Mesendoderm (in vitro differentiated cells): ENCODE data around the gene ZDHHC7.
A peak's percentile ranks its signal among the peaks of the same experiment; 100 is the strongest.
"Not testable (repeated sequence)": the region's sequence is repeated elsewhere in the genome, so short reads cannot be mapped to it uniquely, and the experiment has no call there.

ENCODE experiments used
- DNase-seq: peaks from one replicate; pipeline ENCODE4 v3.0.0; 2013
- H2AK5ac ChIP-seq: 2 replicates; pipeline ENCODE4 v1.6.1; 2013; ENCODE audit warnings: low read length, inconsistent platforms
- H2BK120ac ChIP-seq: 2 replicates; pipeline ENCODE4 v1.6.1; 2013; ENCODE audit warnings: low read depth, mild to moderate bottlenecking, low read length, moderate library complexity, mixed read lengths
- H2BK15ac ChIP-seq: replicated peaks from 2 replicates; pipeline ENCODE4 v1.6.1; 2013; ENCODE audit warnings: low read depth, mild to moderate bottlenecking, moderate library complexity
- H2BK5ac ChIP-seq: 2 replicates; pipeline ENCODE4 v1.6.1; 2013; ENCODE audit warnings: low read length, inconsistent platforms
- H3K18ac ChIP-seq: 2 replicates; pipeline ENCODE4 v1.6.1; 2013; ENCODE audit warnings: mild to moderate bottlenecking, low read length, mixed read lengths
- H3K23ac ChIP-seq: one replicate; pipeline ENCODE4 v1.6.1; 2013; ENCODE audit warnings: low read length
- H3K27ac ChIP-seq: 2 replicates; pipeline ENCODE4 v1.5.1; 2013; ENCODE audit warnings: low read depth, mild to moderate bottlenecking, inconsistent platforms, low read length, moderate library complexity
- H3K27me3 ChIP-seq: 2 replicates; pipeline ENCODE4 v1.6.1; 2013; ENCODE audit warnings: low read length, control low read depth, mild to moderate bottlenecking, inconsistent platforms; ENCODE audit not compliant: insufficient read depth, poor library complexity
- H3K36me3 ChIP-seq: 2 replicates; pipeline ENCODE4 v1.6.1; 2013; ENCODE audit warnings: low read length, inconsistent platforms; ENCODE audit not compliant: control insufficient read depth, insufficient read depth
- H3K4ac ChIP-seq: one replicate; pipeline ENCODE4 v1.6.1; 2013; ENCODE audit warnings: low read depth, mild to moderate bottlenecking, low read length, moderate library complexity
- H3K4me1 ChIP-seq: 2 replicates; pipeline ENCODE4 v1.6.1; 2013; ENCODE audit warnings: low read depth, low read length, inconsistent platforms; ENCODE audit not compliant: control insufficient read depth
- H3K4me2 ChIP-seq: 2 replicates; pipeline ENCODE4 v1.6.1; 2013; ENCODE audit warnings: low read length
- H3K4me3 ChIP-seq: 2 replicates; pipeline ENCODE4 v1.5.1; 2013; ENCODE audit warnings: mild to moderate bottlenecking, low read length
- H3K56ac ChIP-seq: one replicate; pipeline ENCODE4 v1.6.1; 2013; ENCODE audit warnings: low read length
- H3K79me1 ChIP-seq: 2 replicates; pipeline ENCODE4 v1.6.1; 2013; ENCODE audit warnings: low read length, inconsistent platforms
- H3K79me2 ChIP-seq: 2 replicates; pipeline ENCODE4 v1.6.1; 2013; ENCODE audit warnings: mild to moderate bottlenecking, low read length; ENCODE audit not compliant: control insufficient read depth, insufficient read depth
- H3K9ac ChIP-seq: 2 replicates; pipeline ENCODE4 v1.6.1; 2013; ENCODE audit warnings: low read length, inconsistent platforms
- H4K5ac ChIP-seq: one replicate; pipeline ENCODE4 v1.6.1; 2013; ENCODE audit warnings: low read length
- H4K8ac ChIP-seq: one replicate; pipeline ENCODE4 v1.6.1; 2013; ENCODE audit warnings: low read depth, mild to moderate bottlenecking, control low read depth, low read length, moderate library complexity
- WGBS: extraction: QIAGEN DNeasy Blood & Tissue Kit; methylation state at CpG from one replicate; pipeline ENCODE4 v1.1.7; 2013; ENCODE audit warnings: low lambda C conversion rate, missing lambda C conversion rate; ENCODE audit not compliant: insufficient coverage; ENCODE audit errors: extremely low coverage; 5-methylcytosine and 5-hydroxymethylcytosine counted together

ZDHHC7 gene

DNA sequence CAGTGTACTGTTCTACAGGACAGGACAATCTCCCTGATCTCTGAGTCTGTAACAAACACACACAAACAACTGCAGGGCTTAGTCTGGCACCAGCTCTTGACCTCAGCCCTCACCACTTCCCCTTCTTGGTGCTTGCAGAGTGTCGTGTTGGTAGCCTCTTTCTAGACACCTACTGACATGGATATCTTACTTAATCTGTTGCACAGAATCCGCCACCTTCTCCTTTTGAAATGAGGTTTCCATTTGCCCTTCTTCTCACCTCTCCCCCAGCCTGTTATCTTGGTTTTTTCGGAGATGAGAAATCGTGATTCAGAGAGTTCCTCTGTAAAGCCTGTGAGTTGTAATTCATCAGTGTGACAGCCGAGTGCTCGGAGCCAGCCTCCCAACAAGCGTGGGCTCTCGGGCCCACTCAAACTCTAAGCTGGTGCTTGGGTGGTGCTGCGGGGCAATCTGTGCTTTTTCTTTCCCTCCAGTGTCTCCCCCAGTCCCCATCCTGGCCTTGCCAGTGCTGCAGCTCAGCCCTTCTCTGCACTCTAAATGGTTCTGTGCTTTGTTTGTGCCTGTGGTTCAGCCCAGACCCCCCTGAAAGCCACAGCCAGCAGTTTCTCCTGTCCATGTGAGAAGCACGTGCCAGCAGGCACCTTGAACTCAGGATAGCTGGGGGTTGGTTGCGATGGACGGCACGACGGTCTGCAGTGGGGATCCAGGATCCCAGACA, 44.3 kb upstream of the ZDHHC7 start:
- peak overlapping the region; percentile 22 for H3K56ac ChIP-seq
- H3K23ac ChIP-seq, result no peak overlapping the region
- no CpG with 5 or more reads among the region's 14 CpGs for WGBS
- no peaks in the 10 kb centered on the region for H3K79me1 ChIP-seq
- no peak overlapping the region for H2BK15ac ChIP-seq
- H2BK120ac ChIP-seq, result no peak overlapping the region
- H3K4me3 ChIP-seq, result no peak overlapping the region
- no peak overlapping the region for H4K8ac ChIP-seq
- no peaks in the 10 kb centered on the region for H3K79me2 ChIP-seq
- H2BK5ac ChIP-seq, result no peak overlapping the region
- H3K27me3 ChIP-seq, result no peaks in the 10 kb centered on the region
- no peaks in the 10 kb centered on the region for H3K36me3 ChIP-seq
- no peak overlapping the region for H3K9ac ChIP-seq
- no peak overlapping the region for H3K27ac ChIP-seq
- DNase-seq, result peak; percentile 38
- no peak overlapping the region for H3K4ac ChIP-seq
- no peak overlapping the region for H2AK5ac ChIP-seq
- H3K4me1 ChIP-seq, result no peaks in the 10 kb centered on the region
- H3K18ac ChIP-seq, result no peak overlapping the region
- no peak overlapping the region for H4K5ac ChIP-seq
- no peak overlapping the region for H3K4me2 ChIP-seq

DNA sequence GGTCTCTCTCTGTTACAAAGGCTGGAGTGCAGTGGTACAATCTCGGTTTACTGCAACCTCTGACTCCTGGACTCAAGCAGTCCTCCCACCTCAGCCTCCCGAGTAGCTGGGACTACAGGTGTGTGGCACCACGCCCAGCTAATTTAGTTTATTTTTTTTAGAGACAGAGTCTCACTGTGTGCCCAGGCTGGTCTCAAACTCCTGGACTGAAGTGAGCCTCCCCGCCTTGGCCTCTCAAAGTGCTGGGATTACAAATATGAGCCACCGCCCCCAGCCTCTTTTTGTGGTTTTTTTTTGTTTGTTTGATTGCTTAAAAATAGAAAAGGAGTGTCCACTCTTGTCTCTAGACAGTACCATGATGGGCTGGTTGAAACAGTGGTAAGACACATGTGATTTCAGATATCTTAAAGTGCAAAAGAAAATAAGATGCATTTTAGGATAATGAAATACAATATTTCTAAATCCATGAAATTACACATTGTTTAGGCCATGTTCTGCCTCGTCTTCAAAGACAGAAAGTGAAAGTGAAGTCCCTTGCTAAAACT, 43.7 kb upstream of the ZDHHC7 start:
- Histone ChIP-seq H3K4me3 (no peak overlapping the region), H4K5ac (no peak overlapping the region), H3K9ac (no peak overlapping the region), H4K8ac (no peak overlapping the region), H2BK5ac (no peak overlapping the region), H3K27me3 (no peaks in the 10 kb centered on the region), H3K79me2 (no peaks in the 10 kb centered on the region), H3K36me3 (no peaks in the 10 kb centered on the region), H2AK5ac (no peak overlapping the region), H3K4ac (no peak overlapping the region), H3K79me1 (no peaks in the 10 kb centered on the region), H3K18ac (no peak overlapping the region), H3K56ac (no peak overlapping the region), H3K23ac (no peak overlapping the region), H2BK120ac (no peak overlapping the region), H2BK15ac (no peak overlapping the region), H3K27ac (no peak overlapping the region), H3K4me2 (no peak overlapping the region), H3K4me1 (no peaks in the 10 kb centered on the region)
- DNase-seq, result no peak
- no CpG with 5 or more reads among the region's 6 CpGs for WGBS

DNA sequence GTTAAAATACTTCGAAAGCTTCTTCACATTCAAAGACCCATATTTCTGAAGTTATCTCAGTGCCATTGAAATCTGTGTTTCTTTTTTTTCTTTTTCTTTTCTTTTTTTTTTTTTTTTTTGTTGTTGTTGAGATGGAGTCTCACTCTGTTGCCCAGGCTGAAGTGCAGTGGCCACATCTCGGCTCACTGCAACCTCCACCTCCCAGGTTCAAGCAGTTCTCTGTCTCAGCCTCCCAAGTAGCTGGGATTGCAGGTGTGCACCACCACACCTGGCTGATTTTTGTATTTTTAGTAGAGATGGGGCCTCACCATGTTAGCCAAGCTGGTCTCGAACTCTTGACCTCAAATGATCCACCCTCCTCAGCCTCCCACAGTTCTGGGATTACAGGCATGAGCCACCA, 43.0 kb upstream of the ZDHHC7 start:
- not testable (repeated sequence) for H3K27me3 ChIP-seq, H3K56ac ChIP-seq, H3K18ac ChIP-seq, H3K4ac ChIP-seq, H3K79me2 ChIP-seq, H3K23ac ChIP-seq, H2BK5ac ChIP-seq, H2AK5ac ChIP-seq, H3K27ac ChIP-seq, DNase-seq, H3K4me1 ChIP-seq, H3K36me3 ChIP-seq, H3K9ac ChIP-seq, H3K4me3 ChIP-seq, H2BK15ac ChIP-seq, H3K79me1 ChIP-seq, H2BK120ac ChIP-seq, H3K4me2 ChIP-seq, H4K5ac ChIP-seq, H4K8ac ChIP-seq
- no CpG with 5 or more reads among the region's 3 CpGs for WGBS

DNA sequence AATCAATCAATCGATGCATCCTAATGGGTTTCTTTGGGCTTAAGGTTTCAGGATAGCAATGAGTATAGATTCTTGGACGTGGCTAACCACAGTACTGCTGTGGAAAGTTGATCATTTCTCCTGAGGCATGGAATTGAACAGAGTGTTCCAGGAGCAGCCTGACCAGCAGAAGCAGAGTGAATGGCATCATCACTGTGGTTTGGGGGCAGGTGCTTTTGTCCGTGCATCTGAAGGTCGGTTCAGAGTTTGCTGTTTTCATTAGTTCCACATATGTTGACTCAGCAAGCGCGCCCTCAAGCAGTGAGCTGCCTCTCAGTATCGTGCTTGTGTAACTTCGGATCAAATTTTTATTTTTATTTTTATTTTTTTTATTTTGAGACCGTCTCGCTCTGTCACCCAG, 41.2 kb upstream of the ZDHHC7 start:
- Histone ChIP-seq H2BK15ac (no peak overlapping the region), H2BK5ac (no peak overlapping the region), H3K56ac (no peak overlapping the region), H3K4ac (no peak overlapping the region), H3K36me3 (no peaks in the 10 kb centered on the region), H4K8ac (no peak overlapping the region), H3K4me2 (no peak overlapping the region), H3K79me2 (no peaks in the 10 kb centered on the region), H3K4me1 (no peaks in the 10 kb centered on the region), H3K23ac (no peak overlapping the region), H3K27ac (no peak overlapping the region), H3K27me3 (no peaks in the 10 kb centered on the region), H2AK5ac (no peak overlapping the region), H3K9ac (no peak overlapping the region), H3K4me3 (no peak overlapping the region), H2BK120ac (no peak overlapping the region), H4K5ac (no peak overlapping the region), H3K79me1 (no peaks in the 10 kb centered on the region), H3K18ac (no peak overlapping the region)
- WGBS, result no CpG with 5 or more reads among the region's 10 CpGs
- no peak for DNase-seq

DNA sequence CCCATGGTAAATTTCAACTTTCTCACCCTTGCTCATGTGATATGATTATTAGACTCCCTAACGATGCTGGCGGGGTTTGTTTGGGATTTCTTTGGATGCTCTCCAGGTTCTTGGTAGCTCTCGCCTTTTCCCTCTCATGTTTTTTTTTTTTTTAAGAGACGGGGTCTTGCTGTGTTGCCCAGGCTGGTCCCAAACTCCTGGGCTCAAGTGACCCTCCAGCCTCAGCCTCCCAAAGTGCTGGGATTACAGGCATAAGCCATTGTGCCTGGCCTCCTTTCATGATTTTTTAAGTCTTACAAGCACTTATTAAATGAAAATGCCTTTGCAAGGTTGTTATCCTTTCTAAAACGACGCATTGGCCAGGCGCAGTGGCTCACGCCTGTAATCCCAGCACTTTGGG, 40.3 kb upstream of the ZDHHC7 start:
- H4K5ac ChIP-seq, result no peak overlapping the region
- DNase-seq, result no peak
- no peak overlapping the region for H2BK5ac ChIP-seq
- no peak overlapping the region for H4K8ac ChIP-seq
- H3K27ac ChIP-seq, result no peak overlapping the region
- no peaks in the 10 kb centered on the region for H3K27me3 ChIP-seq
- H2AK5ac ChIP-seq, result no peak overlapping the region
- H3K36me3 ChIP-seq, result no peaks in the 10 kb centered on the region
- no peak overlapping the region for H2BK120ac ChIP-seq
- H3K79me2 ChIP-seq, result no peaks in the 10 kb centered on the region
- H2BK15ac ChIP-seq, result no peak overlapping the region
- no peak overlapping the region for H3K23ac ChIP-seq
- H3K56ac ChIP-seq, result no peak overlapping the region
- no peaks in the 10 kb centered on the region for H3K79me1 ChIP-seq
- H3K4me3 ChIP-seq, result no peak overlapping the region
- no peak overlapping the region for H3K4me2 ChIP-seq
- H3K18ac ChIP-seq, result no peak overlapping the region
- no peak overlapping the region for H3K9ac ChIP-seq
- no CpG with 5 or more reads among the region's 8 CpGs for WGBS
- H3K4ac ChIP-seq, result no peak overlapping the region
- no peaks in the 10 kb centered on the region for H3K4me1 ChIP-seq

- H3K27me3 ChIP-seq, result no peaks in the 10 kb centered on the region
These were observed 39.8 kb upstream of the ZDHHC7 start for GRCh38 chr16:85051067-85051581.

More at GRCh38 chr16:85051067-85051581, 39.8 kb upstream of the ZDHHC7 start:
- no peaks in the 10 kb centered on the region for H3K79me2 ChIP-seq
- no peak overlapping the region for H3K23ac ChIP-seq
- no peak overlapping the region for H2AK5ac ChIP-seq
- no CpG with 5 or more reads among the region's 8 CpGs for WGBS
- no peak for DNase-seq
- no peak overlapping the region for H2BK120ac ChIP-seq
- H3K4me1 ChIP-seq, result no peaks in the 10 kb centered on the region
- no peak overlapping the region for H2BK5ac ChIP-seq
- no peak overlapping the region for H3K9ac ChIP-seq
- H3K4ac ChIP-seq, result no peak overlapping the region
- H3K4me2 ChIP-seq, result no peak overlapping the region
- H4K5ac ChIP-seq, result no peak overlapping the region
- H3K79me1 ChIP-seq, result no peaks in the 10 kb centered on the region
- no peak overlapping the region for H3K27ac ChIP-seq
- H2BK15ac ChIP-seq, result no peak overlapping the region
- no peak overlapping the region for H3K18ac ChIP-seq
- H3K56ac ChIP-seq, result no peak overlapping the region
- H3K36me3 ChIP-seq, result no peaks in the 10 kb centered on the region
- H3K4me3 ChIP-seq, result no peak overlapping the region
- H4K8ac ChIP-seq, result no peak overlapping the region
